HTERT RPE-1 (cell line): Measurements from ENCODE around the gene TBC1D5.
"Not testable (repeated sequence)": the region's sequence is repeated elsewhere in the genome, so short reads cannot be mapped to it uniquely, and the experiment has no call there.

ENCODE experiments used
- in situ Hi-C: fragments of 300-500 bp; cut with MboI; formaldehyde crosslinking; loops from 4 replicates; pipeline ENCODE4 v1.14.3; 2020; ENCODE audit warnings: low sequenced_read_pairs

TBC1D5 gene

GRCh38 chr3:17749281-17749680 is 6.8 kb upstream of the TBC1D5 start:
- in situ Hi-C loops: no loop called here

GRCh38 chr3:17747890-17748247 is 5.4 kb upstream of the TBC1D5 start:
- in situ Hi-C loops: no loop called here

GRCh38 chr3:17747174-17747889 is 4.9 kb upstream of the TBC1D5 start:
- in situ Hi-C loops: no loop called here

DNA sequence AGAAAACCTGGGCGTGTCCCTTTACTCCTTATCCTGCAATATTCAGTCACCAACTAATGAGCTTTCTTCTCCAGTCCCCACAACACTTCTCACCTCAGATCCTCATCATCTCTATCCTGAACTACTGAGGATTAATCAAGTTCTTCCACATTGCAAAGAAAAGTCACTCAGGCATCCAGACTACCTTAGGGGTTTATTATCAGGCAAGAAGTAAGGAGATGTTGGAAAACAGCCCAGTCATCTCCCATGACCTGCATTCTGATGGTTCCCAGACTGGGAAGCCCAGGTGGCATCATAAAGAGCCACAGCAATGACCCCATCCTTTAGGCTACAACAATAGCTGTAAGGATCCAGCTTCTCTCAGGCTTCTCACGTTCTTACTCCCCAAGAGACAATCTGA is 3.5 kb upstream of the TBC1D5 start:
- in situ Hi-C loops: no loop called here

- in situ Hi-C loops: no loop called here
Measured at GRCh38 chr3:17745301-17745700, 2.9 kb upstream of the TBC1D5 start.

- in situ Hi-C loops: no loop called here
Measured at GRCh38 chr3:17744693-17745092, 2.3 kb upstream of the TBC1D5 start.

DNA sequence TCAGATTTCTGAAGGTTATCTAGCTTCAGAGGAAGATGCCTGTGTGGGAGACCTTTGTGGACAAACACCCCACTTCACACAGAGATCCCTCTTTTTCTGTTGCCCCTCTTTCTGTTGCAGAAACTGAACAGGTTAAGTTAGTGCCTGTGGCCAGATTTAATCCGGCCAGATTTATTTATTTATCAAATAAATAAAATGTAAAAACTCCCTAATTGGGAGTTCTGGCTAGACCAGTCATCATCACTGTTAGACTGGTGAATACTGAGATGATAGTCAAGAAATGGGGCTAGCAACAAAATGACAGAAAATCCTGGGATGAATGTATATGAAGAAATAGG is 1.2 kb upstream of the TBC1D5 start:
- in situ Hi-C loops: no loop called here

- in situ Hi-C loops: no loop called here
Measured at GRCh38 chr3:17742880-17743657, 638 bp upstream of the TBC1D5 start.

DNA sequence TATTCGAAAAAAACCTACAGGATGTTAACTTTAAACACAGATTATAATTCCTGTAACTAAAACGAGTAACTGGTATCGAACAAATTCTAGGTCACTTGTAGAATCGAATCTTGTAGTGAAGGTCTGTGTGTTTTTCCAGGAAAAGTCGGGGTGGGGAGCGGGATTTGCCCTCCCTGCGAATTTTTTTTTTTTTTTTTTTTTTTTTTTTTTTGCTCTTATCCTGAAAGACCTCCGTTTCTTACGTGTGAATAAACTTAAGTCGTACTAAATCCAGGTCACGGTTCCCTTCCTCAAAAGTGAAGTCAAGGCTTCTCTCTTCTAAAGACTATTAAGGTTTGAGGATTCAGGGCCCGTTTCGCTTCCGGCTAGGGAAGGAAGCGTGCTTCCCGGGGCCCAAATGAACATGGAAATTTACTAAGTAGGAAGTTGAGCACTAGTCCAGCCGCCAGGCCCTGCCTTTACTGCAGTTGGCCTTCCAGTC is 770 bp downstream of the TBC1D5 start:
- in situ Hi-C loops: no loop called here

- in situ Hi-C loops: no loop called here
Measured at GRCh38 chr3:17740721-17741141, 1.7 kb downstream of the TBC1D5 start.

- in situ Hi-C loops: no loop called here
Measured at GRCh38 chr3:17738921-17739320, 3.5 kb downstream of the TBC1D5 start.

DNA sequence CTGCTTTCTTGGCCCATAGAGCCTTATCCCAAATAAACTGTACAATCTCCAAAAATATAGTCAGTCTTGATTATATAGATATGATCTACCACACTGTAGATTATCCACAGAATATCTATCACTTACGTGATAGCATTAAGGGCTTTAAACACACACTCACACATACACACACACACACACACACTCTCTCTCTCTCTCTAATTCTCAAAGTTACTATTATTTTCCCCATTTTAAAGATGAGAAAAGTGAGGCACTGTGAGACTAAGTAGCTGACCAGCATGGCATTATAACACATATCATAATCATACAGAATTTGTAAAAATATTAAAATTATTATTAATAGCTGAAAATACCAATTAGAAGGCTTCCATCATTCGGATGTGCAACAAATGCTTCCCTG is 4.2 kb downstream of the TBC1D5 start:
- in situ Hi-C loops: no loop called here

- in situ Hi-C loops: no loop called here
Measured at GRCh38 chr3:17737591-17737990, 4.8 kb downstream of the TBC1D5 start.

DNA sequence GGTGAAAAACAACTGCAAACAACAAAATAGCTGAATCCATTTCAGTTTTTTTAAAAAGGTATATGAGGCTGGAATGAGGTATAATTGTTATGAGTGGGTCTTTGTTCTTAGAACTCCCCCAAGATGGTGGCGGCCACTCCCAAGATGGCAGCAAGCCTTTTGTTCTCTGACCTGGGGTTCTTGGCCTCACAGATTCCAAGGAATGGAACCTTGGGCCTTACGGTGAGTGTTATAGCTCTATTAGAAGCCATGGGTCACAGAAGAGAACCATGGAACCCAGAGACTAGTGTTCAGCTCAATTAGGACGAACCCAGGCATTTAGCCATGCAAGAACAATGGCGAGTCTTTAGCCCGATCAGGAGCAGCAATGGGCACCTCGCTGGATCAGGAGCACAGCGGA is 7.1 kb downstream of the TBC1D5 start:
- in situ Hi-C loops: not testable (repeated sequence)

- in situ Hi-C loops: no loop called here
Measured at GRCh38 chr3:17733768-17734167, 8.7 kb downstream of the TBC1D5 start.

- in situ Hi-C loops: no loop called here
Measured at GRCh38 chr3:17733215-17733614, 9.2 kb downstream of the TBC1D5 start.

- in situ Hi-C loops: no loop called here
Measured at GRCh38 chr3:17730318-17730967, 12.0 kb downstream of the TBC1D5 start.

- in situ Hi-C loops: no loop called here
Measured at GRCh38 chr3:17726313-17726712, 16.1 kb downstream of the TBC1D5 start.

GRCh38 chr3:17725844-17726243 is 16.6 kb downstream of the TBC1D5 start:
- in situ Hi-C loops: not testable (repeated sequence)

DNA sequence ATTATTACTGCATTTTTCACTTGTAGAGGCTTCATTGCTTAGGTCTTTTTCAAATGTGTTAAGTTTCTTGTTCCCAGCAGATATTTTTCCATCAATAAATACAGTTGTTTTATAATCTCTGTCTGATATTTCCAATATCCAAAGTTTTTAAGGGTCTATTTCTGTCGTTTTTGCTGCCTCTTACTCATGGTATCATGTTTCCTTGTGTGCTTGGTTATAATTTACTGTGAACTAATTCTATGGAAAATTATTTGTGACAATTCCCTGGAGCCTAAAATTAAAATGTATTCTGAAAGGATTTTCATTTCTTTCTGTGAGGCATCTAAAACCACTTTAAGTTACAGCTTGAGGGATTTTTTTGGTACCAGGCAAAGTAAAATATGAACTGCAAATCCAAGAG is 17.5 kb downstream of the TBC1D5 start:
- in situ Hi-C loops: no loop called here

- in situ Hi-C loops: no loop called here
Measured at GRCh38 chr3:17724122-17724521, 18.3 kb downstream of the TBC1D5 start.

GRCh38 chr3:17717411-17717810 is 25.0 kb downstream of the TBC1D5 start:
- in situ Hi-C loops: no loop called here
